ENCODE data around the gene RORC. TPM values are rescaled to one million over a fixed set of nuclear protein-coding genes. Genes with fewer than 3 reads are reported as not detected.

Gene RORC
- polyA plus RNA-seq, 1 donor (not counting 4 experiments of a cell fraction or from before 2014, with no cell fraction given) = 0.12 TPM

DNA sequence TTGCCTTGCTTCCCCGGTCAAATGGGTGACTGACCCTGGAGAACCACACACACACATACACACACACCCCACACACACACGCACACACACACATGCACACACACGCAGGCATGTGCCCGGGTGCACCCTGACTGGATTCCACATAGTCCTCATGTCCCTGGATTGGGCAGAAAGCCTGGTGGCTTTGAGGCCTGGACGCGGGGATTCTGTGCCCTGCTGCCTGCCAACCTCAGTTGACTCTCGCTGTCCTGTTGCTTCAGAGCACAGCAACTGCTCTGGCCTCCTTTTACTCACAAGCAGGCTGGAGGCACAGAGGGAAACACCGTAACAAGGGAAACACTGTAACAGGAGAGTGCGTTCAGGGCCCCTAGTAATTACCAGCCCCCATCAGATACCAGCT lies 6.4 kb downstream of the RORC start:
- FAIRE-seq (no peak), DNase-seq (ENCODE audit: low read depth, low spot score) (no peak)
- H3K4me3 ChIP-seq (ENCODE audit: control insufficient read depth in 2 of 3, extremely low read depth in 1 of 3, insufficient read depth in 2 of 3, low read depth in 1 of 3, low read length in 3 of 3) = no peak overlapping the region
- dilution Hi-C loops (cut with MboI; ENCODE audit: extremely low pct_ligation_motif_present, low sequenced_read_pairs) = no loop called here
- H3K4me1 ChIP-seq (ENCODE audit: control insufficient read depth, extremely low read depth, insufficient read depth, low read length) = peaks cover 16% of the 10 kb centered on the region
- no peaks in the 10 kb centered on the region for H4K20me1 ChIP-seq (ENCODE audit: control insufficient read depth, extremely low read depth, insufficient read depth, low read length)
- no peak overlapping the region for H3K9ac ChIP-seq (ENCODE audit: control insufficient read depth, extremely low read depth, insufficient read depth, low read length)
- H3K9me1 ChIP-seq (ENCODE audit: control insufficient read depth, extremely low read depth, insufficient read depth, low read length) = no peaks in the 10 kb centered on the region
- no peak overlapping the region for H2AFZ ChIP-seq (ENCODE audit: control insufficient read depth, low read length)
- H3K36me3 ChIP-seq (ENCODE audit: control insufficient read depth in 2 of 2, extremely low read depth in 1 of 2, insufficient read depth in 2 of 2, low read length in 2 of 2) = no peaks in the 10 kb centered on the region
- no peak overlapping the region for H3K27ac ChIP-seq (ENCODE audit: control insufficient read depth, insufficient read depth, low read length)
- H3K9me3 ChIP-seq (ENCODE audit: control insufficient read depth, low read depth, low read length) = no peaks in the 10 kb centered on the region
- TF ChIP-seq, protein P1, sequence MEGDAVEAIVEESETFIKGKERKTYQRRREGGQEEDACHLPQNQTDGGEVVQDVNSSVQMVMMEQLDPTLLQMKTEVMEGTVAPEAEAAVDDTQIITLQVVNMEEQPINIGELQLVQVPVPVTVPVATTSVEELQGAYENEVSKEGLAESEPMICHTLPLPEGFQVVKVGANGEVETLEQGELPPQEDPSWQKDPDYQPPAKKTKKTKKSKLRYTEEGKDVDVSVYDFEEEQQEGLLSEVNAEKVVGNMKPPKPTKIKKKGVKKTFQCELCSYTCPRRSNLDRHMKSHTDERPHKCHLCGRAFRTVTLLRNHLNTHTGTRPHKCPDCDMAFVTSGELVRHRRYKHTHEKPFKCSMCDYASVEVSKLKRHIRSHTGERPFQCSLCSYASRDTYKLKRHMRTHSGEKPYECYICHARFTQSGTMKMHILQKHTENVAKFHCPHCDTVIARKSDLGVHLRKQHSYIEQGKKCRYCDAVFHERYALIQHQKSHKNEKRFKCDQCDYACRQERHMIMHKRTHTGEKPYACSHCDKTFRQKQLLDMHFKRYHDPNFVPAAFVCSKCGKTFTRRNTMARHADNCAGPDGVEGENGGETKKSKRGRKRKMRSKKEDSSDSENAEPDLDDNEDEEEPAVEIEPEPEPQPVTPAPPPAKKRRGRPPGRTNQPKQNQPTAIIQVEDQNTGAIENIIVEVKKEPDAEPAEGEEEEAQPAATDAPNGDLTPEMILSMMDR (optimal IDR thresholded peaks at IDR 0.05 in 1 of 3, IDR thresholded peaks at IDR 0.05 in 1 of 3, conservative IDR thresholded peaks at IDR 0.05 in 1 of 3; ENCODE audit: extremely low read depth in 1 of 3, insufficient read depth in 2 of 3, low read length in 3 of 3) = no peak
- TF ChIP-seq EZH2 (IDR thresholded peaks at IDR 0.05; ENCODE audit: low read length) = no peak
- H3K27me3 ChIP-seq (ENCODE audit: control insufficient read depth, extremely low read depth, insufficient read depth, low read length) = no peaks in the 10 kb centered on the region
- H3K79me2 ChIP-seq (ENCODE audit: control insufficient read depth, insufficient read depth, low read length) = no peaks in the 10 kb centered on the region
- no peak overlapping the region for H3K4me2 ChIP-seq (ENCODE audit: control insufficient read depth, extremely low read depth, insufficient read depth, low read depth, low read length)

DNA sequence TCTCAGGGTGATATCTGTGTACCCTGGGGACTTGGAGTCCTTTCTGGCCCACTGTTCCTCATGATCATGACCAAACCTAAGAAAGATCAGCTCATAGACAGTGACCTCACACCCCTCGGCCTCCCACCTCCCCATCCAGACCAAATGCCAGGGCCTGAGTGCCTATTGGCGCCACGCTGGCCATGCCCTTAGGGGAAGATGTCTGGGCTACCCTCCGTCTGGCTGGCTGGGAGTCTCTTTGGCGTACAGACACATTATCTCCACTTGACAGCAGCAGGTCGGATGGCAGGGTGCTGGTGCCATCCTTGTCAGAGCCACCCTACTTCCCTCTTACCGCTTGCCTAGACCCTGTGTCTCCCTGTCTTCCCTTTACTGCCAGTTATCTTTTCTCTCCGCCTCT lies 8.4 kb downstream of the RORC start:
- DNase-seq (ENCODE audit: low read depth, low spot score) (no peak), FAIRE-seq (no peak)
- Histone ChIP-seq H3K9ac (ENCODE audit: control insufficient read depth, extremely low read depth, insufficient read depth, low read length) (no peak overlapping the region), H3K27me3 (ENCODE audit: control insufficient read depth, extremely low read depth, insufficient read depth, low read length) (no peaks in the 10 kb centered on the region), H3K9me1 (ENCODE audit: control insufficient read depth, extremely low read depth, insufficient read depth, low read length) (no peaks in the 10 kb centered on the region), H3K79me2 (ENCODE audit: control insufficient read depth, insufficient read depth, low read length) (no peaks in the 10 kb centered on the region), H3K4me1 (ENCODE audit: control insufficient read depth, extremely low read depth, insufficient read depth, low read length) (peaks cover 9% of the 10 kb centered on the region), H3K4me3 (ENCODE audit: control insufficient read depth in 2 of 3, extremely low read depth in 1 of 3, insufficient read depth in 2 of 3, low read depth in 1 of 3, low read length in 3 of 3) (no peak overlapping the region), H3K9me3 (ENCODE audit: control insufficient read depth, low read depth, low read length) (no peaks in the 10 kb centered on the region), H4K20me1 (ENCODE audit: control insufficient read depth, extremely low read depth, insufficient read depth, low read length) (no peaks in the 10 kb centered on the region), H3K36me3 (ENCODE audit: control insufficient read depth in 2 of 2, extremely low read depth in 1 of 2, insufficient read depth in 2 of 2, low read length in 2 of 2) (no peaks in the 10 kb centered on the region), H3K4me2 (ENCODE audit: control insufficient read depth, extremely low read depth, insufficient read depth, low read depth, low read length) (no peak overlapping the region), H2AFZ (ENCODE audit: control insufficient read depth, low read length) (no peak overlapping the region), H3K27ac (ENCODE audit: control insufficient read depth, insufficient read depth, low read length) (no peak overlapping the region)
- dilution Hi-C loops (cut with MboI; ENCODE audit: extremely low pct_ligation_motif_present, low sequenced_read_pairs) = no loop called here
- TF ChIP-seq, protein P1 (optimal IDR thresholded peaks at IDR 0.05 in 1 of 3, IDR thresholded peaks at IDR 0.05 in 1 of 3, conservative IDR thresholded peaks at IDR 0.05 in 1 of 3; ENCODE audit: extremely low read depth in 1 of 3, insufficient read depth in 2 of 3, low read length in 3 of 3) = no peak

Data from keratinocyte (primary cell).